ENCODE measurements around the gene PRIM2.
"Not testable (repeated sequence)": the region's sequence is repeated elsewhere in the genome, so short reads cannot be mapped to it uniquely, and the experiment has no call there.

GRCh38 chr6:57515171-57515570, 197.7 kb downstream of the PRIM2 start:
- not testable (repeated sequence) for TF ChIP-seq CTCF, POLR2AphosphoS5, POLR2A, EP300 (IDR thresholded peaks at IDR 0.05)
